GM19351 (cell line): ENCODE results near the gene GRM4.

Source experiments
- ATAC-seq: cut with Tn5 transposase; IDR thresholded peaks from one replicate; pipeline ENCODE4 v1.9.1; 2021; ENCODE audit warnings: mild to moderate bottlenecking, moderate library complexity; ENCODE audit not compliant: unreplicated experiment

Gene GRM4

DNA sequence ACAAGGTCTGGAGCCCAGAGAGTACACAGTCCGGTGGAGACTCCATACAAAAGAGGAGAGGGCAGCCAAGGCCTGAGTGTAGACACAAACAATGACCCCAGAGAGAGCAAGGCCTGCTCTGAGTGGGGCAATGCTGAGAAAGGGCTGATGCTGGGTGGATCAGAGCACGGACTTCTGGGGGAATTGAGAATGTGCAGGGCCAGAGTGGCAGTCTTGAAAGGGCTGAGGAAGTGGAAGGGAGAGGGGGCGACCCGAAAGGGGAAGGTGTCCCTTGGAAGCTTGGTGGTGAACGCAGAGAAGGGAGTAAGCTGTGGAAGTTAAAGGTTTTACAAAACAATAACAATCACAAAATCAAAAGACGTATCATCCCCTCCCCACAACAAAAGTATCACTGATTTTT, 12.0 kb upstream of the GRM4 start:
- no peak for ATAC-seq

DNA sequence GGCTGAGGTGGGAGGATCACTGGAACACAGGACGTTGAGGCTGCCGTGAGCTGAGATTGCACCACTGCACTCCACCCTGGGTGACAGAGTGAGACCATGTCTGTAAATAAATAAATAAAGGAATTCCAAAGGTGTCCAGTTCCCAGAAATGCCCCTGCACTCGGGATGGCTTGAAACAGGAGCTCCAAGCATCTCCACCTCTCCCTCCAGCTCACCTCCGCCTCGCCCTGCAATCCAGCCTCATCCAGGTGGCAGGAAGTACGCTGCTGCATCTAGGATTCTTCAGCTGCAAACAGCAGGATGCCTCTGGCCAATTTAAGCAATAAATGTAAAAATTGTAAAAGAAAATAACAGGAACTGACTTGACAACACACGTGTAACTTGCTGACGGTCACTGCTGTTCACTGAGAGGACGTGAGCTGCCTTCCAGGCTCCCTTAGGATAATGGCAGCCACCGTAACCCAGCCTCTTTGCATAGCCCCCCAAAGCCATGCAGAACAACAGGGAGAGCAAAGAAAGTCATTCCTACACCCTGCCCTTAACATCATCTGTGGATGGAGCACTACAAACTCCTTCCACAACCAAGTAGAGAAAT, 11.4 kb upstream of the GRM4 start:
- no peak for ATAC-seq

DNA sequence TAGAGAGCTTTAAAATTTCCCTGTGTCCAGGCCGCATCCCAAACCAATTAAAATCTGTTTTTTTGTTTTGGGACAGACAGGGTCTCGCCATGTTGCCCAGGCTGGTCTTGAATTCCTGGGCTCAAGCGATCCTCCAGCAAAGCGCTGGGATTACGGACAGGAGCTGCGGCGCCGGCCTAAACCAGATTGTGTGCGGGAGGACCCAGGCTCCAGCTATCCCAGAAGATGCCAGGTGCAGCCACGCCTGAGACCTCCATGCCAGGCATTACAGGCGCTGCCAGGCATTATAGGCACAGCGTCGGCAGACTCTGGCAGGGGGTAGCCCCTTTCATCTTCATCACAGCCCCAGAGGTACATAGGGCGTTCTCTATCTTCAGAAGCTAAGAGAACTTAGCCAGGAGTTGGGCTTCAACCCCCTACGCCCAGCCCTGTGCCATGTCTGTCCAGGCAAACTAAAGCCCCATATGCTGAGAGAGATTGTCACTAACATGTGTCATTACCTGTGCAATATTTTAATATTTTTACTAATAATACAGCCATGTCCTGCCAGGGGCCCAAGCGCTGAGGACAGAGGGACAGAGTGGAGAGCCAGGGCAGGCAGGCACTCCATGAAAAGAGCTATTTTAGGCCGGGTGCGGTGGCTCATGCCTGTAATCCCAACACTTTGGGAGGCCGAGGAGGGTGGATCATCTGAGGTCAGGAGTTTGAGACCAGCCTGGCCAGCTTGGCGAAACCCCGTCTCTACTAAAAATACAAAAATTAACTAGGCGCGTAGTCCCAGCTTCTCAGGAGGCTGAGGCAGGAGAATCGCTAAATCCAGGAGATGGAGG, 9.8 kb upstream of the GRM4 start:
- ATAC-seq, result no peak

DNA sequence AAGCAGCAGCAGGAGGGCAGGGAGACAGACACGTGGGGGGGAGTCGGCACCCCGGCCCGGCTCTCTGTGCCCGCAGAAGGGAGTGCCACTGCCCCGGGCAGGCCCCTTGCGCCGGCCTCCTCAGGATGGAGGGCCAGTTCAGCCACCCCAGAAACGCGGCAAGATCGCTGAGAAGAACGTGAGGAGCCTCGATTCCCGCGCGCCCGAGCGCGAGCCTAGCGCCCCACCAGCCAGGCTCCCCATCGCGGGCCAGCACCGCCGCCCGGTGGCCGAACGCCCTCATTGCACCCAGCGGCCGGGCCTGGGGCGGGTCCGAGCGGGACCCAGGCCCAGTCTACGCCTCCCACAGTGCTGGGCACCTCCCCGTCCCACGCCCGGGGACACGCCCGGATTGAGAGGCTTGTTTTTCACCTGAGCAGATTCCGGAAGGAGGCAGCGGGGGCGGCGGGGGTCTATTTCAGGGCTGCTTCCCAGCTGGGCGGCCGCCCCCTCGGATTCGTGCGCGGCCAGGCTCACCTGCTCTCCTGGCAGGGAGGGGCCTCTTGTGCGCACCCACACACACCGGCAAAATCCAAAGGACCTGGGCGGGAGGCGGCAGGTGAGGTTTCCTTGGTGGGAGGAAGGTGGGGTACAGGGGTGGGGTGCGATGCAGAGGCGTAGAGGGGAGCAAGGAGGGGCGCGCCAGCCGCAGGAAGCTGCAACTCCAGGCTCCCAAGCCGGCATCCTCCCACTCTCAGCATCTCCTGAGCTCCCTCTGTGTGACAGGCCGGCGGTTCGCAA, 9.0 kb upstream of the GRM4 start:
- ATAC-seq, result no peak

DNA sequence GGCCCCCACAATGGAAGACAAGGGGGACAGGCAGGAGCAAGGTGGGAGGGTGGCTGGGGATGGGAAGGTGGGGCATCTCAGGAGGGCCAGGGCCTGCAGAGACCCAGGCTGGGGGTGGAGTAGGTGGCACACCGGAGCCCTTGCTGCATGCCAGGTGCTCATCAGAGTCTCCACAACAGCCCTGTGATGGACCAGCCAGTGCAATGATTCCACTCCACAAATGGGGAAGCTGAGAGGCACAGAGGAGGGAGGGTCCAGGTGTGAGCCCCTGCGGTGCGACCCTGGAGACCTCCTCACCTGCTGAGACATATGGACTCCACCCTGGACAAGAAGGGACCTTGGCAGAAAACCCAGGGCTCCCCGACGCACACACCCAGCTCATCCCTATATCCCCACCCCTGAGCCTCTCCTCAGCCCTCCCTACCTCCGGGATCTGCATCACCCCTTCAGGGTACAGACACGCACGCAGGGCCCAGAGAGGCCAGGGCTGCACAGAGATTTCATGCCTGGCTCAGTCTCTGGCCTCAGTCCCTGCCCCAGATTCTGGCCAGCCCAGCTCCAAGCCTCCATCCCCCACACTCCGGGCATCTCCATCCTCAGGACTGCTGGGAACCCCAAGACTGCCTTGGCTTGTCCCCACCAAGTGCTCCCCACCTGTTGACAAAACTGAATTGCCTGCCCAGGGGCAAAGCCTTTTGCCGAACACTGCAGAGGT, 7.1 kb upstream of the GRM4 start:
- no peak for ATAC-seq

DNA sequence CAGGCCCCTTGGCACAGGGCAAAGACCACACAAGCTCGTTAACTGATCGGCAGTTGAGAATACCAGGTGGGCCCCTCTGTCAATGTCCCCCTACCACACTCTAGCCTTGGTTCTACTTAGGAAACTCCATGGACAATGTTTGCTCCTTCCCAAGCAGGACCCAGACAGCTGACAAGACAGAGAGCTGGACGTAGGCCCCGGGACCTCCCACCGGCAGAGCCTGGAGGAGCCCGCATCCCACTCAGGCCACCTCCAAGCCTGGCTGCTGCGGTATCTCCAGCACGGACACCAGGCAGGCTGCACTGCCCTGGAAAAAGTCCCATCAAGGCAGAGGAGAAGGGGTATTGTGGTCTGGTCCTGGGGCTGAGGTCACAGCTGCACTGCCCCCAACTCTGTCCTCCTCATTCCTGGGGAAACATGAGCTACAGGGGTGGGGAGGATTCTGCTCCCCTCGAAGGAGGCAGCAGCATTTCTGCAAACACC, 6.2 kb upstream of the GRM4 start:
- no peak for ATAC-seq

DNA sequence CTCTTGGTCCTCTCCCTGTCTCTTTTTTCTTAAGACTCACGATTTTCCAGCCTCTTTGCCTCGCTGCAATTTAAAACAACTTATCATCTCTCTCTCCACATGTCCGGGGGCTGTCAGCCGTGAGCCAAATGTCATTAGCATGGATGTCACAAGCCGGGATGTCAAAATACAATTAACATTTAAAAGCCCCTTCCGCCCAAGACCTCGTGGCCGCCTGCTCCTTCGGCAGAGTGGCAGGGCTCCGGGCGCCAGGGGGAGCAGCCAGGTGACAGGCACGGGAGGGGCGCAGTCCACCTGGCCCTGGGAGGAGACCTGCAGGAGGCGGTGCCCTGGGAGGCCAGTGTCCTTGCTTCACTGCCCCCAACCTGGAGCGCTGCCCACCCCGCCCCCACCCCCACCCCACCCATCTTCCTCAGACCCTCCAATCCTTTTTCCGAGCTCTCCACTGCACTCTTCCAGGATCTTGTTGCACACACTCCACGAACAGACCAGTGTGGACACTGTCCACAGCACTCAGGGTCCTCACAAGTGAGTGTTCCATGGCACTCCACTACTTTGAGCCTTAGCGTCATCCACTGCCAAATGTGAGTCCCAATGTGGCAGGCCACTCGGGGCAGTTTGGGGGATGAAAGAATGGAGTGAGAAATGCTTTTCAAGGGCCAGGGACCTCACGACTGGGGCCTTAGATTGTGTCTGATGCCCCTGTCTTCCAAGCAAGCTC, 5.6 kb upstream of the GRM4 start:
- ATAC-seq, result no peak

DNA sequence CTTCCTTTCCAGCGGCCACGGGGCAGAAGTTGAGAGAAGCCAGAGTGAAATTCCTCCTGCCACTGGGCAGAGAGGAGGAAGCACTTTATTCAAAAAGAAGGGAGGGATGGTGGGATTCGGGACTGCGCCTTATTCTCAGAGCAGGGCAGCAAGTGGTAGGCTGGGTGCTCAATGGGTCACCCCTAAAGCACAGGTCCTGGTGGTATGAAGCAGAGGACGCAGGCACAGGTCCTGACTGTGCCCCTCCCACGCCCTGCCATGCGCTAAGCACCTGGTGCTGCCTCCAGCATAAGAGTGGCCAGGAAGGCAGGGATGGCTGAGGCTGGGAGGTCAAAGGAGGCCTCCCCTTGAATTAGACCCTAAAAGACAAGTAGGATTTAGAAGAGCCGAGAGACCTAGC, 4.9 kb upstream of the GRM4 start:
- ATAC-seq, result no peak

DNA sequence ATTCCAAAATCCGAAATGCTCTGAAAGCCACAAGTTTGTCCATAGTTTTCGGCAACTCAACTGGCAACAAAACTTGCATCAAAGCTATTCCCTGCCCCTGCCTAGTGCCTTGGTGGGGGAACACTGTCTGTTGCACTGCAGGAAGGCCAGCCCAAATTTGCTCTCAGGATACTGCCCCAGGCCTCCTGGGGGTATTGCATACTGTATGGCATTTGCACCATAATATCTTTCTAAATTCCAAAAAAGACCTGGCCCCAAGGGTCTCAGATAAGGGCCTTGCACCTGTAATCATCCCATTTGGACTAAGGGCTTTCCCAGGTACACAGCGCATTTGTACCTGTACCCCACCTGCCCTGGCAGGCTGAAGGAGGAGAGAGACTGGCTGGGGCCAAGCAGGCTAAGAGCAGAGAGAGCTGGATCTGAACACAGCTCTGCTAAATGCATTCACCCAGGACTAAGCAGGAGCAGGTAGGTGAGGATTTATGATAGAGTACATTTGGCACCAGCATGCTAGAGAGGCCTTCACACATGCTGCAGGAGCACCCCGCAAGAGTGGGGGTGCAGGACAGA, 4.0 kb upstream of the GRM4 start:
- no peak for ATAC-seq

DNA sequence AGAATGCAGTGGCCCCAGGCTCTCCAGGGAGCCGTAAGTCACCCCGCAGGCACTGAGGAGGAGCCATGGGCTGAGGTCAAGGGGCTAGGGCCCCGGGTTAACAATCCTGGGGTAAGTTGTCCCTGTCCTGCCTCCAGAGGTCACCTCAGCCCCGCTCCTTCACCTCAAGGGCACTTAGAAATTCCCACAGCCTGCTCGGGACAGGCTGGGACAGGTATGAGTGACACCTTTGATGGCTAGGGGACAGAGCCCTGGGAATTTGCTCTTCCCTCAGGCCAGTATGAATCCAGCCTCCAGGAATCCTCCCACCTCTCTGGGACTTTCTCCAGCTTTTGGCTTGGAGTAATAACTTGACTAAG, 3.5 kb upstream of the GRM4 start:
- ATAC-seq, result no peak

DNA sequence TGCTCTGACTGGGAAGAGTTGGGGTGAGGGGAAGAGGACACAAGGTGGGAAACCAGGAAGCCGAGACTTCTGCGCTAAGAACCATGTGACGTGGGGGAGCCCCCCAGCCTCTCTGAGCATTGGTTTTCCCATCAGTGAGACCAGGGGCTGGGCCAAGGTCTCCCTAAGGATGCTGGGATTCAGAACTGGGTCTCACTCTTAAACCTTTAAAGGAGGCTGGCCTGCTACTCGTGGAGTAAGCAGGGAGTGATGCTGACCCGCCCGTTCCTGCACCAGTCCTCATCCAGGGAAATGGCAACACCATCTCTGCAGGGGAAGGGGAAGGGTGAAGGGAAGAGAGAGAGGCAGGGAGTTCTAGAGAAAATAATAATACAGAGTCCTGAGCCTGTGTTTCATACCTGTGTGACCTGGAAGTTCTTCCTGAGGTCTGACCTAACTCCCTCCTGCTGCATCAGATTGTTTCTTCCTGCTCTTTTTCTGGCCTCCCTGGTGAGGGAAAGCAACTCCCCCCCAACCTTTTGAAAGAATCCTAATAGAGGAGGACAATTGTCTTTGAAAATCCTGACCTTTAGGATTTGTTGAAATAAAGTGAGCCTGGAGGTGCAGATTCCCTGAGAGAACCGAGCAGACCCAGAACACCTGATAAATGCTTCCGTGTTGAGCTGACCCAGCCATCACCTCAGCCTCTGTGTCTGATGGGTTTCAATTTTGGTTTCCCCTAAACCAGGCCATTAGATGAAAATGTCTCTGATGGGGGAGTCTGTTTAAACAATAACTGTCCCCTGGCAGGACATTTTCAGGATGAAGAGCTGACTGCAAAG, 3.0 kb upstream of the GRM4 start:
- ATAC-seq, result no peak

DNA sequence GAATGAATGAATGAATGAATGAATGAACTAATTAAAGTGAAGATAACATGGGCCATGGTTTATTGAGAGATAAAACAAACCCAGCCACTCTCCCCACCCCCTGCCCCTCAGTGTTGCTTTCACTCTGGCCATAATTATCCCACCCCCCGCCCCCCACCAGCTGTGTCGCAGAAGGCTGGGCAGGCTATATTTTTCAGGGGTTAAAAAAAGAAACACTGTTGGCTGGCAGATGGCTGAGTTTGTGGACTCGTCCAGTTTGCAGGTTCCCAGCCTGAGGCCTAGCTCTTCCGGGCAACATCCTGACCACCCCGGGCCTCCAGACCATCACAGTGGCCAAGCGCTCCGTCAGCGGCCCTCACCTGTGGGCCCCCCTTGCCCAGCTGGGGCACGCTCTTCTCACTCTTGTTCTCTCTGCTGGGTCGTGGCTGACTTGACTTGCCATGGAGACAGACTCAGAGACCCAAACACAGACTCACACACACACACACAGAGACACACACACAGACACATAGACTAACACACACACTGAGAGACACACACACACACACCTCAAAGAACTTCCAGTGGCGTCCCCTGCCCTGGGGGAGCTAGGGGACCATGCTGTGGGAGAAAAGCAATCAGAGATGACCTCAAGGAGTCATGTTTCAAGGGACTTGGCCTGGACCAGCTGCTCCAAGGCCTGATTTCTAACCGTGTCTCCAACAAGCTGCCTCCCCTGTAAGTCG, 2.2 kb upstream of the GRM4 start:
- ATAC-seq, result no peak

DNA sequence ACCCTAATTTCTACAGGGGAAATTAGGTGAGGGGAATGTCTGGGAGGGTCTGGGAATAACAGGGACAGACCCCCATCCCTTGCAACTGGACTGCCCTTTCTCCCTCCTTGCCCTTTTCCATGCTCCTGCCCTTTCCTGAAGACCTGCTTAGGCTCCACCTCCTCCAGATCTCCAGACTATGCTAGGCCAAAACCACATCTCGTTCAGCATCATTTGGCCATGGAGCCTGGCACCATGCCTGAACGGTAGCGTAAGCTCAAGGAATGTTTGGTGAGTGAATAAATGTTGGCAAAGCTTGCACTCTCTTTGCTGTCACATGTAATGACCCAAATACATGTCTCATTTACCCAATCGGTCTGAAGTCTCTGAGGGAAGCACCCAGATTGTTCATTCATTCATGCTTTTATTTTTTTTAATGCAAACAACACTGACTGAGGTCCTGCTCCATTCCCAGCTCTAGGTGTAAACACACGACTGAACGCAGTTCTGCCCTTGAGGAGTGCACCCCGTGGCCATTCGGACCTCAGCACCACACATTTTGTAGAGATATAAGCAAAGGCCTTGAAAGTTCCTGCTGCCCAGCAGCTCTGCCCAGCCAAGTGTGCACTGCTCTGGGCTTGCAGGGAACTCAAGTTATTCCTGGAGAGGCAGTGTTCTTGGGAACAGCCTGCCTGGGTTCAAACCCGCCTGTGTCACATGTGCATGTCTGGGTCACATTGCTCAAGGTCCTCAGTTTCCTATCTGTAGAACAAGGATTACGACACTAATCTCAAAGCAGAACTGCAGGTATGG, 1.1 kb upstream of the GRM4 start:
- no peak for ATAC-seq

DNA sequence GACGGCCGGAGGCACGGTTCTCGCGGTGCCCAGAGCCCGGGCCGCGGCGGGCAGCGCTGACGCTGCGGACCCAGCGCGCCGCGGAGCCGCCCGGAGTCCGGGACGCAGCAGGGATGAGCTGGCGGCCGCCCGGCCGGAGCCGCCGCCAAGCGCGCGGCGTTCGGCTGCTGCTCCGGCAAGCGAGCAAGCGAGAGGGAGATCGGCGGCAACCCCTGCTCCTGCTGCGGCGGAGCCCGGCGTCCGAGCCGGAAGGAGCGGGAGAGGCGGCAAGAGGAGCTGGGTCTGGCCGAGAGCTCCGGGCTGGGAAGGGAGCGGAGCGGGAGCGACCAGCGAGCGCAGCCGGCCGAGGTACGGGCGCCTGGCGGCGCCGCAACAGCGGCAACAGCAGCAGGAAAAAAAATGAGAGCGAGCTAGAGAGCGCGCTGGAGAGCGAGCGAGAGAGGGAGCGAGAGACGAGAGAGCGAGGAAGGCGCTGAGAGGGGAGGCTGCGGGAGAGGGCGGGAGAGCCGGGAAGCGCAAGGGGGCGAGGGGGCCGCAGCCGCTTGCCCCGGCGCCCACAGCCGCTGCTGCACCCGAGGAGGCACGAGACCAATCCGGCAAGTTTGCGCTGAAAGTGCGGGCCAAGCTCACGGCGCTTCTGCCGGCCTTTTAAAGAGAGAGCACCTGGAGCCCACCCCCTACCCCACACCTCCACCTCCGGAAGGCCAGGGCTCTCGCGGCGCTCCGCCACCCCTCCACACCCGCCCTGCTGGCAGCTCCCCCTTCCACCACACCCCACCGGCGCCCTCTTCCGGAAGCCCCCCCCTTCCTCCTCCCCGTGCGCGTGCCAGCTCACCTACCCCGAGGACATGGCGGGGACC, 496 bp downstream of the GRM4 start:
- ATAC-seq, result no peak

DNA sequence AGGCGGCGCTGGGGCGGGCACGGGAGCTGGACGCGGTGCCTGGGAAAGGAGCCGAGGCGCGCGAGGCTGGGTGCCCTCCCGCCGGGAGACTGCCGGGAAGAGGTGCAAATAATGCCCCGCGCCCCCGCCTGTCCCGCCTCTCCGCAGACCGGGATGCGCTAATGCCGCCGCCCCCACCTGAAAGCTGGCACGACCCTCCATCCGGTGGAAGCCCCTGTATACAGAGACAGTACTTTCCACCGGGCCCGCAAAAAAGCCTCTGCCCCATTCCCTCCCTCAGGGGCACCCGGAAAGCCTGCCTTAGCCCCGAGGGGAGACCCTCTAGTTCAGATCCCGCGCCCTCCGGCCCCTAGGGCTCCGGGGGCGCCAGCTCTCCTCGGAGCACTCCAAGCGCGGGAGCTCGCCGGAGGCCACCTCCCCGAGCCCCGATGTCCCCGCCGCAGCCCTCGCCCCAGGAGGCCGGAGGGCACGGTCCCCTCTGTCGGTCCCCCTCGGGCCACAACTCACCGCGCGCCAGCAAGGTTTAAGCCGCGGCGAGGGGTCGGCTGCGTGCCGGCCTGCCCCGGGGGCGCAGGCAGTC, 1.2 kb downstream of the GRM4 start:
- ATAC-seq, result no peak

DNA sequence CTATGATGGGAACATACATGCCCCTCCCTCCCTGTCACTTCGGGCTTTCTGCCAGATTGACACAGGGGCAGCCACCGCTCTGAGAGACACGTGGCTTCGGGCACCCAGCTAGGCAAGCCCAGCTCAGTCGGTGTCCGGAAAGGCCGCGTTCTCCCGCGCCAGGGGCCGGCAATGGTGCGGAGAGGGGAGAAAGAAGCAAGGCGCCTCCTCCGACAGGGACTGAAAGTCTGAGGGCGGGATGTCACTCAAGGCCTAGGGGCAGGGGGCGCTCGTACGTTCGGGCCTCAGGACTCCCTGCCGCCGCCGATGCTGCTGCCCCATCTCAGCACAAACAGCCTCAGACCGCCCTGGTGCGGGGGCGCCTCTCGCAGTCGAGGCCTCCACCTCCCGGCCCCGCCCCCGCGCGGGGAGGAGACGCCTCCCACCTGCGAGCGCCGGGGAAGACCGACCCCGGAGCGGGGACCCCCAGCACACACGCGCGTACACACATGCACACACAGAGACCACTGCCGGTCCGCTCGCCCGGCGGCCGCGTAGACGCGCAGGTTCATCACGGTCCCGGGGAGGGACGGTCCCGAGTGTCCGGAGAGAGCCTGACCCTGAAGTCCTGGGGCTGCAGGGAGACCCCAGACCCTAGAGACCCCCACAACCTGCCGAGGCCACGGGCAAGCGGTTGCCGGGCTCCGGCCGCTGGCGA, 1.9 kb downstream of the GRM4 start:
- ATAC-seq, result no peak
